AG09309 (cell line): Measurements from ENCODE around the gene ATP2C1.

Source experiments
- DNase-seq: peaks from one replicate; pipeline ENCODE4 v3.0.0-alpha.2; 2010; ENCODE audit warnings: low read depth
- H3K4me3 ChIP-seq: 2 replicates; pipeline ENCODE4 v1.5.1; 2011; ENCODE audit warnings: mild to moderate bottlenecking, low read depth, low read length, moderate library complexity; ENCODE audit not compliant: control insufficient read depth
- CTCF ChIP-seq: IDR thresholded peaks from 2 replicates; pipeline ENCODE4 v1.5.1; 2011; ENCODE audit warnings: mild to moderate bottlenecking, low read depth, low read length, inconsistent platforms; ENCODE audit not compliant: insufficient read depth, control insufficient read depth; ENCODE audit errors: missing control alignments

The ATP2C1 gene

GRCh38 chr3:130893376-130894129, at the start of gene ATP2C1:
ATP2C1 (plus strand) TSS chr3:130894084; CDS start chr3:130894770, 686 bp downstream.
- DNase-seq: peak; percentile 79
- peak within 1 kb of the TSS; percentile 99 for H3K4me3 ChIP-seq
- no peak for TF ChIP-seq CTCF

- no peak for TF ChIP-seq CTCF
- no peak for DNase-seq
- no peak overlapping the region for H3K4me3 ChIP-seq
Measured at GRCh38 chr3:130844462-130844861, 49.4 kb upstream of the ATP2C1 start.

- TF ChIP-seq CTCF: no peak
- no peak for DNase-seq
- H3K4me3 ChIP-seq: no peak overlapping the region
Measured at GRCh38 chr3:130846181-130846580, 47.7 kb upstream of the ATP2C1 start.

- H3K4me3 ChIP-seq: no peak overlapping the region
- DNase-seq: no peak
- TF ChIP-seq CTCF: no peak
Measured at GRCh38 chr3:130849091-130849552, 44.8 kb upstream of the ATP2C1 start.

GRCh38 chr3:130850044-130850797, 43.7 kb upstream of the ATP2C1 start:
- no peak for TF ChIP-seq CTCF
- peak; percentile 62 for DNase-seq
- no peak overlapping the region for H3K4me3 ChIP-seq

GRCh38 chr3:130850843-130851242, 43.0 kb upstream of the ATP2C1 start:
- no peak for DNase-seq
- H3K4me3 ChIP-seq: no peak overlapping the region
- no peak for TF ChIP-seq CTCF
